Common myeloid progenitor, CD34-positive (primary cell): Measurements from ENCODE around the gene AREG.

Experiments
- CTCF ChIA-PET: fragments of 350-600 bp; sonication (Branson Sonifier 250); formaldehyde crosslinking; loops from one replicate; lab custom pipeline; 2021; ENCODE audit warnings: antibody characterized with exemption; lab: Charles Lee
- POLR2A ChIA-PET: fragments of 350-600 bp; sonication (Branson Sonifier 250); formaldehyde crosslinking; loops from one replicate; lab custom pipeline; 2021; ENCODE audit warnings: antibody characterized with exemption; lab: Charles Lee
- DNase-seq, 3 donors: peaks; one replicate each; pipeline versions ENCODE4 v3.0.0 to v3.0.0-alpha.2; 2013
- H3K27ac ChIP-seq, 2 experiments: 1 replicate in 1 of 2; 2 replicates in 1 of 2; pipeline ENCODE4 v1.7.0; 2013; ENCODE audit warnings: inconsistent platforms in 2 of 2, low read length in 2 of 2, mild to moderate bottlenecking in 2 of 2, low read depth in 1 of 2, moderate library complexity in 1 of 2; ENCODE audit not compliant: severe bottlenecking in 2 of 2, insufficient read depth in 1 of 2, poor library complexity in 1 of 2
- H3K27me3 ChIP-seq, 5 experiments: replicated peaks in 2 of 5; 1 replicate in 3 of 5; 2 replicates in 2 of 5; pipeline versions ENCODE4 v1.6.1 to v1.7.0; 2013; ENCODE audit warnings: low read length in 4 of 5, mild to moderate bottlenecking in 2 of 5, moderate library complexity in 2 of 5, inconsistent platforms in 1 of 5; ENCODE audit not compliant: insufficient read depth in 5 of 5, control insufficient read depth in 4 of 5
- H3K36me3 ChIP-seq, 4 experiments: 1 replicate in 2 of 4; 2 replicates in 2 of 4; pipeline versions ENCODE4 v1.6.1 to v1.7.0; 2013; ENCODE audit warnings: low read length in 3 of 4, control low read depth in 1 of 4, mild to moderate bottlenecking in 1 of 4; ENCODE audit not compliant: control insufficient read depth in 4 of 4, insufficient read depth in 4 of 4
- H3K4me1 ChIP-seq, 4 experiments: 1 replicate in 3 of 4; 2 replicates in 1 of 4; pipeline versions ENCODE4 v1.6.1 to v1.7.1; 2013; ENCODE audit warnings: low read length in 3 of 4, mild to moderate bottlenecking in 3 of 4, control low read depth in 1 of 4, inconsistent platforms in 1 of 4, moderate library complexity in 1 of 4; ENCODE audit not compliant: control insufficient read depth in 4 of 4, insufficient read depth in 4 of 4; ENCODE audit errors: control extremely low read depth in 1 of 4
- H3K4me3 ChIP-seq, 7 experiments: 1 replicate in 4 of 7; 2 replicates in 3 of 7; pipeline versions ENCODE4 v1.5.1 to v1.7.0; 2013; ENCODE audit warnings: mild to moderate bottlenecking in 7 of 7, low read length in 6 of 7, moderate library complexity in 6 of 7, inconsistent platforms in 2 of 7, low read depth in 2 of 7, control low read depth in 1 of 7; ENCODE audit not compliant: insufficient read depth in 4 of 7, control insufficient read depth in 1 of 7; ENCODE audit errors: extremely low read depth in 1 of 7
- H3K9me3 ChIP-seq, 5 experiments: 1 replicate in 4 of 5; 2 replicates in 1 of 5; pipeline versions ENCODE4 v1.6.1 to v1.7.1; 2013; ENCODE audit warnings: low read length in 4 of 5, mild to moderate bottlenecking in 2 of 5, inconsistent platforms in 1 of 5, low read depth in 1 of 5, moderate library complexity in 1 of 5; ENCODE audit not compliant: control insufficient read depth in 4 of 5, insufficient read depth in 2 of 5; ENCODE audit errors: control extremely low read depth in 1 of 5
- WGBS: methylation state at CpG from one replicate; pipeline ENCODE4 v1.1.5; 2013; ENCODE audit not compliant: insufficient coverage; 5-methylcytosine and 5-hydroxymethylcytosine counted together

AREG gene

DNA sequence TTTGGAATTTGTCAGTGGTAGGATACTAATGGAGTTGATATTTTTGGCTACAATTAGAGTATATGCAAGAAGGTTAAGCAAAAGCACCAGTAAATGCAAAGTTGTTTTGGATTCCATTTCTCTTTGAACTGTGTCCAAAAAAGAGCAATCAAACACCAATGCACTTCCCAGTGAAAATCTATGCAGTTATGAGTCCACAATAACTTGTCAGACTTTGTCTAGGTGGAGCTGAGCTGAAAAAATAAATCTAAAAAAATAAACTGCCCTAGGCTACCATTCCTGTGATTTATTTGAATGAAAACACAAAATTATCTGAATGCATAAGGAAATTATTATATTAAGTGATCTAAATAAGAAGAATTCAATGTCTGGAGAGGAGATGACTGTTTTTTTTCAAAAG lies 37.0 kb upstream of the AREG start:
- no peak for DNase-seq
- peaks cover 0 to 6% (median 3%) of the 10 kb centered on the region in 4 experiments for H3K4me1 ChIP-seq
- POLR2A ChIA-PET = no interaction called here
- CTCF ChIA-PET = no interaction called here
- H3K9me3 ChIP-seq = no peaks in the 10 kb centered on the region
- no peak overlapping the region for H3K4me3 ChIP-seq
- no peaks in the 10 kb centered on the region for H3K36me3 ChIP-seq
- H3K27ac ChIP-seq = no peak overlapping the region
- no peaks in the 10 kb centered on the region for H3K27me3 ChIP-seq

DNA sequence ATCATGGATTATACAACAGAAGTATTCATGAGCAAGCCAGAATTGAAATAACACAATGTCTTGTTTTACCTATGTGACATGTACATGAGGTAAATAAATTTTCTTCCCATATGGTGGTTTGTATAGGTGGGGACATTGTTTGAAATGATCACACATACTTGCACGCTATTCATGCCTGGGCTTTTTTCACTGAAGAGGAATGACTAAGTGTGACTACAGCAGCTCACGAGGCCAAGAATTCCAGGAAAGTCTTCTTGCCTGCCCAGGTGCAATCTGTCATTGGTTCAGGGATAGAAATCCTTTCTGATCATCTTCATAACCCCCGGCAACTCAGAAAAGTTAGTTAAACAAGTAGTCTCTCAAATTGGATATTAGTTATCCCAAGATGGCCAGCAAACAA lies 36.3 kb upstream of the AREG start:
- ChIA-PET POLR2A (no interaction called here), CTCF (no interaction called here)
- Histone ChIP-seq H3K9me3 (no peaks in the 10 kb centered on the region), H3K4me1 (no peaks in the 10 kb centered on the region), H3K27me3 (no peaks in the 10 kb centered on the region), H3K36me3 (no peaks in the 10 kb centered on the region), H3K27ac (no peak overlapping the region), H3K4me3 (no peak overlapping the region)
- WGBS = 100% methylated on average over 2 of the region's 3 CpGs
- no peak for DNase-seq

DNA sequence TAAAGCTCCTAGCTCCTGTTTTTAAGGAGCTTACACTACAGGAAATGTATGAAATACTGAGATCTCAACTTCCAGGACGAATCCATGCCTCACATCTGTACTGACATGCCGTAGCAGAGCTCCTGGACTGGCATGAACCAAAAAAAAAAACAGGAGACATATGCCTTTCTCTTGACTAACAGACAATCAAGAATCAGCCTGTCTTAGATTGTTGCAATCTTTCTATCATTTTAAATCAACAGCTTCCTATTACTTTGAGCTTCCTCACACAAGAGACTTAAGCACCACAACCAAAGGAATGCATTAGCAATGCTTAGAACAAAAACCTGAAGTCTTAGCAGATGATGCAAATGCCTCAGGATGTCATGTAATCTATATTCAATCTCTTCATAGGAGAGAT lies 34.7 kb upstream of the AREG start:
- no peak for DNase-seq
- H3K27ac ChIP-seq = no peak overlapping the region
- no peaks in the 10 kb centered on the region for H3K27me3 ChIP-seq
- ChIA-PET POLR2A (interaction anchor here (0.6 kb wide), 1 partner anchor 64 kb away, joined by 3 read pairs; no protein-coding TSS in a partner anchor), CTCF (interaction anchor here (1.3 to 2.2 kb wide), 2 partner anchors 9 to 18 kb away, joined by 4 to 8 read pairs; no protein-coding TSS in a partner anchor)
- no peak overlapping the region for H3K4me3 ChIP-seq
- no peaks in the 10 kb centered on the region for H3K9me3 ChIP-seq
- WGBS = 92% methylated on average over 2 of the region's 2 CpGs
- H3K36me3 ChIP-seq = no peaks in the 10 kb centered on the region
- H3K4me1 ChIP-seq = no peaks in the 10 kb centered on the region

DNA sequence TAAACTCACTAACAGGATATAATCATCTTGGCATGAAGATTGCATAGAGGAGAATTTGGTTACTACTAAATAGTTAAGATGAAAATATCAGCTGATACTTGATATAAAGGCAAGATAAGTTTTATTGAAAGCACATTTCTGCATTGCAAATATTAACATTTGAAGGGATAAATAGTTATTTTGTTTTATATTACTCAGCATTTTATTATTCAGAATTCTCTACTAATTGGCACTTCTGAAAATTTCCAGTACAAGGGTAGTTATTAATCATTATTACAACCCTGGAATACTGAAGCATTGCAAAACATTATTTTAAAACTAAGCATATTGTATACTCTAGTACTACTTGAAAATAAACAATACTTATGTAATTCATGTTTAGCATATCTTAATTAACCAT lies 32.7 kb upstream of the AREG start:
- ChIA-PET POLR2A (no interaction called here), CTCF (no interaction called here)
- DNase-seq = no peak
- Histone ChIP-seq H3K27me3 (no peaks in the 10 kb centered on the region), H3K36me3 (no peaks in the 10 kb centered on the region), H3K9me3 (no peaks in the 10 kb centered on the region), H3K4me1 (no peaks in the 10 kb centered on the region), H3K4me3 (no peak overlapping the region), H3K27ac (no peak overlapping the region)

DNA sequence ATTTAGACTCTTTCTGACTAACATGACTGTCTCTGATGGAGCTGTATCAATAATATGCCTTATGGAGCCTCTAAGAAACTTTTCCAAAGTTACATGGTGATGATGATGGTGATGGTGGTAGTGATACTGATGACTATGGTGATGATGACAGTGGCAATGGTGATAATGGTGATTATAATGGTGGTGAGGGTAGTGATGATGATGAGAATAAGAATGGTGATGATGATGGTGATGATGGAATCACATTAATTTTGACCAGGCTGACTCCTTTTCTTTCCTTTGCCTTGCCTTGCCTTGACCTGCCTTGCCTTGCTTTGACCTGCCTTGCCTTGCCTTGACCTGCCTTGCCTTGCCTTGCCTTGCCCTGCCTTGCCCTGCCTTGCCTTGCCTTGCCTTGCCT lies 31.7 kb upstream of the AREG start:
- Histone ChIP-seq H3K9me3 (no peaks in the 10 kb centered on the region), H3K4me3 (no peak overlapping the region), H3K27me3 (no peaks in the 10 kb centered on the region), H3K4me1 (no peaks in the 10 kb centered on the region), H3K36me3 (no peaks in the 10 kb centered on the region), H3K27ac (no peak overlapping the region)
- POLR2A ChIA-PET = no interaction called here
- CTCF ChIA-PET = no interaction called here
- DNase-seq = no peak

DNA sequence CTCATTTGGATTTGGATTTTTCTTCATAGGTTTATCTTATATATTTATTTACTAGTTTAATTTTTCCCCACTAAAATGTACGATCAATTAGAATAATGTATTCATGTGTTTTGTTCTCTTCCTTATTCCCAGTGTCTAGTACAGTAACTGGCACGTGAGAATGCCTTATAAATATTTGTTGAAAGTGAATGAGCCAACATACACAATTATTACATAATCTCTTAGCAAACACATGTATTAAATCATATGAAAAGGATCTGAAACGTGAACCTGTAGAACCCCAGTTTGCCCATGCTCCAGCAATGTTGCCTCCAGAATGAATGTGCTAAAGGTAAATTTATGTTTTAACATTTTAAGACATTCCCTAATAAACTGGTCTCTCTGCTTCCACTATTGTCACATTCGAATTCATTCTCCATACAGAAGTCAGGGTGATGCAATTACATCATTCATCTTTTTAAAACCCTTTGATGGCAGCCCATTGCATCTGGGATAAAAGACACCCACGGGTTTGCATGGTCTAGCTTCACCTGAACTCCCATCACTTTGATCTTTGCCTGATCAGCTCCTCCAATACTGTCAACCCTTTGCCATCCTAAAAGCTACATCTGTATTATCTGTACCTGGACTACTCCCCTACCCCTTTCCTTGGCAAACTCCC lies 30.7 kb upstream of the AREG start:
- POLR2A ChIA-PET = no interaction called here
- WGBS = 100% methylated on average over 3 of the region's 5 CpGs

DNA sequence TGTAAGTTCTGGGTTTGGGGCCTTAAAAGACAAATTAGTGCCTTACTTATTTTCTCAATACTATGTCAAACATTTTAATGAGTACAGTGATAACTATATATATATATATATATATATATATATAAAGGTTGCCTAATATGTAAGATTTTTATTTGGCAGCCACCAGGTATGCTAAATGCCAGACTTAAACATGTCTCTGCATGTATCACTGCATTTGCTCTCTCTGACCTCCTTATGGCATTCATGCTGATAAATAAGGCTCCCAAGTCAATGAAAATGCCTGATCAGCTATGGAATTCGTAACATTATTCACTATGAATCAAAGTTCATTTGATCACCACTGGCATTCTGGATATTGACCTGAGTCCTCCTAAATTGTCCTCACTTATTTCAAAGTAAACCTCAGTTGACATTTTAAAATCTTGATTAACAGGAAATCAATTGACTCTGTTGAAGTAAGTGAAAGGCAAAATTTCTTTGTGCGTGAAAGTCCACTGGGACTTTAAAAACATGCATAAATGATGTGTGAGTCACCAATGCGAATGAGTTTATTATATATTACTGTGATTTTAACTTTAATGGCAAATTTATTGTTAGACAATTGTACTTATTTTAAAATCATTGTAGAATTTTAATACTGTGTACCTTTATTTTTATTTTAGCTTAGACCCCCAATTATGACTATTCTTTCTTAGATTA lies 29.2 kb upstream of the AREG start:
- ChIA-PET POLR2A (no interaction called here), CTCF (no interaction called here)
- H3K9me3 ChIP-seq = no peaks in the 10 kb centered on the region
- H3K27ac ChIP-seq = no peak overlapping the region
- no peaks in the 10 kb centered on the region for H3K27me3 ChIP-seq
- H3K4me1 ChIP-seq = no peaks in the 10 kb centered on the region
- H3K36me3 ChIP-seq = no peaks in the 10 kb centered on the region
- no peak for DNase-seq
- H3K4me3 ChIP-seq = no peak overlapping the region
- WGBS = 100% methylated on average over 1 of the region's 3 CpGs

More for the DNA sequence above, 30.7 kb upstream of the AREG start:
- no peaks in the 10 kb centered on the region for H3K9me3 ChIP-seq
- no peak overlapping the region for H3K27ac ChIP-seq
- no peaks in the 10 kb centered on the region for H3K36me3 ChIP-seq
- H3K27me3 ChIP-seq = no peaks in the 10 kb centered on the region
- no peak for DNase-seq
- CTCF ChIA-PET = interaction anchor here (0.7 to 1.0 kb wide), 2 partner anchors 13 to 30 kb away, joined by 3 to 4 read pairs; no protein-coding TSS in a partner anchor
- H3K4me3 ChIP-seq = no peak overlapping the region
- H3K4me1 ChIP-seq = no peaks in the 10 kb centered on the region
